Spleen (tissue), 11 donors: ENCODE measurements around the gene CSNK1E. TPM values are rescaled to one million over a fixed set of nuclear protein-coding genes. Genes with fewer than 3 reads are reported as not detected.

ENCODE experiments used
- DNase-seq: peaks from one replicate; pipeline ENCODE4 v3.0.0-alpha.2; 2020
- H3K27ac ChIP-seq, 8 donors: fragments of 200-600 bp; sonication (generic) in 7 of 8; 1 replicate in 4 of 8; 2 replicates in 4 of 8; pipeline versions ENCODE4 v1.5.0 to v1.8.0; 2016 to 2021; ENCODE audit warnings: inconsistent platforms in 4 of 8, mild to moderate bottlenecking in 4 of 8, moderate library complexity in 1 of 8
- H3K27me3 ChIP-seq, 7 donors: fragments of 200-600 bp; sonication (generic) in 6 of 7; replicated peaks in 1 of 7; 1 replicate in 4 of 7; 2 replicates in 3 of 7; pipeline versions ENCODE4 v1.5.0 to v1.8.0; 2016 to 2021; ENCODE audit warnings: inconsistent platforms in 3 of 7, mild to moderate bottlenecking in 1 of 7
- H3K36me3 ChIP-seq, 6 donors: fragments of 200-600 bp; sonication (generic) in 5 of 6; 1 replicate in 4 of 6; 2 replicates in 2 of 6; pipeline versions ENCODE4 v1.5.0 to v1.8.0; 2016 to 2021; ENCODE audit warnings: inconsistent platforms in 2 of 6
- H3K4me1 ChIP-seq, 6 donors: fragments of 200-600 bp; sonication (generic) in 5 of 6; 1 replicate in 3 of 6; 2 replicates in 3 of 6; pipeline versions ENCODE4 v1.5.0 to v1.8.0; 2016 to 2021; ENCODE audit warnings: inconsistent platforms in 3 of 6
- H3K4me3 ChIP-seq, 8 donors: fragments of 200-600 bp; sonication (generic) in 7 of 8; 1 replicate in 4 of 8; 2 replicates in 4 of 8; pipeline versions ENCODE4 v1.5.0 to v1.8.0; 2016 to 2021; ENCODE audit warnings: inconsistent platforms in 4 of 8, mild to moderate bottlenecking in 4 of 8, moderate library complexity in 2 of 8
- H3K9me3 ChIP-seq, 8 donors: fragments of 200-600 bp; sonication (generic) in 7 of 8; 1 replicate in 4 of 8; 2 replicates in 4 of 8; pipeline versions ENCODE4 v1.5.0 to v1.8.0; 2016 to 2021; ENCODE audit warnings: inconsistent platforms in 4 of 8
- POLR2A ChIP-seq, 3 donors: fragments of 450-650 bp; IDR thresholded peaks; one replicate each; pipeline ENCODE4 v1.5.1; 2017; ENCODE audit warnings: antibody characterized with exemption in 3 of 3, mild to moderate bottlenecking in 1 of 3
- POLR2AphosphoS5 ChIP-seq, 3 donors: sonication (generic); formaldehyde crosslinking; IDR thresholded peaks; one replicate each; pipeline ENCODE4 v1.5.1; 2017; ENCODE audit warnings: antibody characterized with exemption in 3 of 3
- WGBS, 5 donors: extraction: QIAGEN DNeasy Blood & Tissue Kit in 3 of 5; methylation state at CpG; one replicate each; pipeline versions ENCODE4 v1.1.5 to v1.1.7; 2013 to 2018; 5-methylcytosine and 5-hydroxymethylcytosine counted together
- intact Hi-C: fragments of 100-400 bp; cut with DNase I; formaldehyde crosslinking; loops from one replicate; pipeline ENCODE4 v1.15.0; 2023; ENCODE audit warnings: low total_unique reads
- polyA plus RNA-seq, 3 donors: library from polyadenylated mRNA; stranded (reverse); fragments of 200-250 nt; gene quantifications; one replicate each; pipeline ENCODE4 v1.2.1, GENCODE V29; 2013
- total RNA-seq, 7 donors: library from RNA; depleted of rRNA in 3 of 7; stranded (reverse); fragments of >200 nt in 3 of 7; fragmentation: NEBNext Ultra II Directional in 4 of 7; extraction: Animal tissue kit (Norgen Biotek cat#: 25700) in 4 of 7; gene quantifications; one replicate each; pipeline versions ENCODE4 v1.1.0 to v1.2.1, GENCODE V29; 2016 to 2021
- TF ChIP-seq, protein P1 (sequence below), 11 experiments: fragments of 200-600 bp in 7 of 11; fragments of 450-650 bp in 4 of 11; sonication (generic) in 4 of 11; IDR thresholded peaks in 8 of 11; conservative IDR thresholded peaks in 3 of 11; 1 replicate in 7 of 11; 2 replicates in 4 of 11; pipeline versions ENCODE4 v1.4.0 to v1.8.0; 2016 to 2021; ENCODE audit warnings: antibody characterized with exemption in 11 of 11, inconsistent platforms in 4 of 11, mild to moderate bottlenecking in 1 of 11
- donor health status: healthy with polysubstance abuse.
- donor health status: DM: no; HTN: no; CAD: no; lungs with moderate emphysema.
- donor health status: DM: no; HTN: no; CAD: no.
- donor health status: Bipolar disorder and iron deficiency.
- donor health status: healthy.
- donor health status: DM: no; HTN: no; CAD: no.
- donor health status: DM: yes; HTN: yes; CAD: no.

CSNK1E gene
- total and polyA plus RNA-seq, 10 donors, result 32.8 to 157 (median 103) TPM

GRCh38 chr22:38299770-38300102 is 17.5 kb downstream of the CSNK1E start:
- Histone ChIP-seq H3K27ac (no peak overlapping the region), H3K4me1 (peaks cover 6 to 18% (median 12%) of the 10 kb centered on the region in 6 donors), H3K9me3 (no peaks in the 10 kb centered on the region), H3K4me3 (no peak overlapping the region), H3K27me3 (no peaks in the 10 kb centered on the region), H3K36me3 (peaks cover 12 to 100% (median 86%) of the 10 kb centered on the region in 6 donors)
- TF ChIP-seq POLR2A (IDR thresholded peaks at IDR 0.05) (no peak), POLR2AphosphoS5 (IDR thresholded peaks at IDR 0.05) (peak; percentile 9 to 18 (median 16))
- no peak for DNase-seq
- intact Hi-C loops, result no loop called here
- WGBS, 5 donors, result 89 to 95% (median 91%) methylated on average over 10 to 12 of the region's 12 CpGs

DNA sequence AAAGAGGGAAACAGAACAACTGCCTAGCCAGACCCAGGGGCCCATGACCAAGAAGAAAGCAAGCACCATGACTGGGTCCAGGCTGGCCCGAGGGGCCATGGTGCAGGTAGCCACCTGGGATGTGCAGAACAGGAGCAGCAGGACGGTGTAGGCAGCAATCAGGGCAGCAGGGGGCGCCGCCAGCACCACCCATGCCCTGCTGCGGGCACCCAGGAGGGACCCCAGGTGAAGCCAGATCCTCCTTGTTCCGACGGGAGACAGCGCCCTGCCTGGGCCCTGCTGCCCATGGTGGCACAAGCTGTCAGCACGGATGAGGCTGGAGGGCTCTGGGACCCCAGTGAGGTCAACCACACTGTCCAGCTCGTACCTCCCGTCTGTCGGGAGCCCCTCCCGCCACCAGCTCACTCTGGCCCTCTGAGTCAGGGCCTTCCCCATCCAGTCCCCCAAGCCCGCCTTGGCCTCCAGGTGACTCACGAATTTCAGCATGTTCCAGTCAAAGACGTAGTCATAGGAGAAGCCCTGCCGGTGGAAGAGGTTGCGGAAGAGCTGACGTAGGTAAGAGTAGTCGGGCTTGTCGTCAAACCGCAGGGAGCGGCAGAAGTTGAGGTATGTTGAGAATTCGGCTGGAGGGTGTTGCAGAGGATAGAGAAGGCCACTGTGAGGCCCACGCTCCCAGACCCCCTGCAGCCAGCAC is 18.8 kb downstream of the CSNK1E start:
- 89 to 93% (median 92%) methylated on average over 18 to 25 of the region's 25 CpGs for WGBS, 5 donors
- peak; percentile 74 for DNase-seq

GRCh38 chr22:38296372-38296771 is 20.9 kb downstream of the CSNK1E start:
- no peak for TF ChIP-seq POLR2A (IDR thresholded peaks at IDR 0.05)
- TF ChIP-seq, protein P1, sequence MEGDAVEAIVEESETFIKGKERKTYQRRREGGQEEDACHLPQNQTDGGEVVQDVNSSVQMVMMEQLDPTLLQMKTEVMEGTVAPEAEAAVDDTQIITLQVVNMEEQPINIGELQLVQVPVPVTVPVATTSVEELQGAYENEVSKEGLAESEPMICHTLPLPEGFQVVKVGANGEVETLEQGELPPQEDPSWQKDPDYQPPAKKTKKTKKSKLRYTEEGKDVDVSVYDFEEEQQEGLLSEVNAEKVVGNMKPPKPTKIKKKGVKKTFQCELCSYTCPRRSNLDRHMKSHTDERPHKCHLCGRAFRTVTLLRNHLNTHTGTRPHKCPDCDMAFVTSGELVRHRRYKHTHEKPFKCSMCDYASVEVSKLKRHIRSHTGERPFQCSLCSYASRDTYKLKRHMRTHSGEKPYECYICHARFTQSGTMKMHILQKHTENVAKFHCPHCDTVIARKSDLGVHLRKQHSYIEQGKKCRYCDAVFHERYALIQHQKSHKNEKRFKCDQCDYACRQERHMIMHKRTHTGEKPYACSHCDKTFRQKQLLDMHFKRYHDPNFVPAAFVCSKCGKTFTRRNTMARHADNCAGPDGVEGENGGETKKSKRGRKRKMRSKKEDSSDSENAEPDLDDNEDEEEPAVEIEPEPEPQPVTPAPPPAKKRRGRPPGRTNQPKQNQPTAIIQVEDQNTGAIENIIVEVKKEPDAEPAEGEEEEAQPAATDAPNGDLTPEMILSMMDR (IDR thresholded peaks at IDR 0.05 in 8 of 11, conservative IDR thresholded peaks at IDR 0.05 in 3 of 11), result no peak
- no peak for TF ChIP-seq POLR2AphosphoS5 (IDR thresholded peaks at IDR 0.05)
- DNase-seq, result no peak
- Histone ChIP-seq H3K27ac (peak overlapping the region in 1 of 8 donors; percentile 14), H3K27me3 (no peaks in the 10 kb centered on the region), H3K36me3 (peaks cover 12 to 100% (median 89%) of the 10 kb centered on the region in 6 donors), H3K4me1 (peaks cover 0 to 11% (median 0%) of the 10 kb centered on the region in 6 donors), H3K4me3 (no peak overlapping the region), H3K9me3 (no peaks in the 10 kb centered on the region)
- WGBS, 5 donors, result 70 to 94% (median 85%) methylated on average over 4 of the region's 4 CpGs
- intact Hi-C loops, result no loop called here

More for the DNA sequence above, 18.8 kb downstream of the CSNK1E start:
- Histone ChIP-seq H3K9me3 (no peaks in the 10 kb centered on the region), H3K4me1 (peaks cover 0 to 5% (median under 1%) of the 10 kb centered on the region in 6 donors), H3K27me3 (no peaks in the 10 kb centered on the region), H3K36me3 (peaks cover 12 to 100% (median 95%) of the 10 kb centered on the region in 6 donors), H3K4me3 (no peak overlapping the region), H3K27ac (no peak overlapping the region)
- TF ChIP-seq, protein P1 (IDR thresholded peaks at IDR 0.05 in 8 of 11, conservative IDR thresholded peaks at IDR 0.05 in 3 of 11), result peak in 10 of 11 experiments; percentile 13 to 67 (median 42)
- TF ChIP-seq POLR2A (IDR thresholded peaks at IDR 0.05) (no peak), POLR2AphosphoS5 (IDR thresholded peaks at IDR 0.05) (peak in 2 of 3 donors; percentile 29 to 60)
- intact Hi-C loops, result no loop called here

- peaks cover 0 to 12% (median 0%) of the 10 kb centered on the region in 6 donors for H3K4me1 ChIP-seq
- intact Hi-C loops, result no loop called here
- 85 to 93% (median 90%) methylated on average over 7 to 9 of the region's 9 CpGs for WGBS, 5 donors
- peaks cover 12 to 100% (median 84%) of the 10 kb centered on the region in 6 donors for H3K36me3 ChIP-seq
- no peaks in the 10 kb centered on the region for H3K27me3 ChIP-seq
- no peak for TF ChIP-seq POLR2A (IDR thresholded peaks at IDR 0.05)
- TF ChIP-seq POLR2AphosphoS5 (IDR thresholded peaks at IDR 0.05), result peak in 1 of 3 donors; percentile 23
- H3K27ac ChIP-seq, result peak overlapping the region in 1 of 8 donors; percentile 14
- no peaks in the 10 kb centered on the region for H3K9me3 ChIP-seq
- no peak overlapping the region for H3K4me3 ChIP-seq
- DNase-seq, result no peak
Measured at GRCh38 chr22:38295863-38296262, 21.4 kb downstream of the CSNK1E start.

- no peaks in the 10 kb centered on the region for H3K9me3 ChIP-seq
- DNase-seq, result no peak
- peaks cover 0 to 17% (median 1%) of the 10 kb centered on the region in 6 donors for H3K4me1 ChIP-seq
- no peak overlapping the region for H3K4me3 ChIP-seq
- TF ChIP-seq, protein P1 (IDR thresholded peaks at IDR 0.05 in 8 of 11, conservative IDR thresholded peaks at IDR 0.05 in 3 of 11), result no peak
- TF ChIP-seq POLR2A (IDR thresholded peaks at IDR 0.05) (no peak), POLR2AphosphoS5 (IDR thresholded peaks at IDR 0.05) (no peak)
- peaks cover 12 to 99% (median 79%) of the 10 kb centered on the region in 6 donors for H3K36me3 ChIP-seq
- peak overlapping the region in 2 of 8 donors; percentile 5 to 55 for H3K27ac ChIP-seq
- no peaks in the 10 kb centered on the region for H3K27me3 ChIP-seq
- 82 to 95% (median 89%) methylated on average over 5 to 6 of the region's 6 CpGs for WGBS, 5 donors
- intact Hi-C loops, result no loop called here
Measured at GRCh38 chr22:38295339-38295738, 21.9 kb downstream of the CSNK1E start.
